AG04450 (cell line): Measurements from ENCODE around the gene PLA2G2D. TPM values are rescaled to one million over a fixed set of nuclear protein-coding genes. Genes with fewer than 3 reads are reported as not detected.

Experiments
- CTCF ChIA-PET: fragments of 300-600, 350-600 bp; formaldehyde crosslinking; extraction: SDS; loops from one replicate; lab custom pipeline; 2022; ENCODE audit warnings: antibody characterized with exemption, inconsistent platforms; lab: Charles Lee
- POLR2A ChIA-PET: fragments of 350-600 bp; formaldehyde crosslinking; extraction: SDS; loops from one replicate; lab custom pipeline; 2021; ENCODE audit warnings: antibody characterized with exemption, inconsistent platforms; lab: Yijun Ruan, JAX
- DNase-seq: peaks from one replicate; pipeline ENCODE4 v3.0.0-alpha.2; 2011; ENCODE audit warnings: low read depth, low spot score
- H3K27ac ChIP-seq: one replicate; pipeline ENCODE4 v1.5.1; 2012; ENCODE audit warnings: low read depth, low read length, control low read depth
- H3K27me3 ChIP-seq: one replicate; pipeline ENCODE4 v1.6.0; 2012; ENCODE audit warnings: low read length; ENCODE audit not compliant: control insufficient read depth, insufficient read depth
- H3K4me3 ChIP-seq: 2 replicates; pipeline ENCODE4 v1.5.1; 2011; ENCODE audit warnings: mild to moderate bottlenecking, low read depth, low read length, control low read depth
- H3K9me3 ChIP-seq: 2 replicates; pipeline ENCODE4 v1.5.1; 2012; ENCODE audit warnings: low read length; ENCODE audit not compliant: control insufficient read depth, insufficient read depth
- polyA minus RNA-seq: library from RNA; depleted of rRNA, polyadenylated mRNA; stranded (reverse); fragments of >200 nt; gene quantifications from 2 replicates; pipeline ENCODE4 v1.2.3, GENCODE V29; 2011; rRNA and poly(A)+ RNA removed
- polyA plus RNA-seq: library from polyadenylated mRNA; depleted of rRNA; stranded (reverse); fragments of >200 nt; gene quantifications from 2 replicates; pipeline ENCODE4 v1.2.3, GENCODE V29; 2011; rRNA removed
- TF ChIP-seq, protein P1 (sequence below): IDR thresholded peaks from 2 replicates; pipeline ENCODE4 v1.5.1; 2011; ENCODE audit warnings: low read depth, low read length, control low read depth, inconsistent platforms

PLA2G2D gene
- polyA plus RNA-seq (not detected in 2 replicates), polyA minus RNA-seq (not detected in 2 replicates)

- CTCF ChIA-PET, result no interaction called here
- DNase-seq, result no peak
These were observed at the start of gene PLA2G2D for GRCh38 chr1:20119347-20119746. Gene PLA2G2D (minus strand): TSS chr1:20119536. CDS start chr1:20119498, 38 bp downstream.

DNA sequence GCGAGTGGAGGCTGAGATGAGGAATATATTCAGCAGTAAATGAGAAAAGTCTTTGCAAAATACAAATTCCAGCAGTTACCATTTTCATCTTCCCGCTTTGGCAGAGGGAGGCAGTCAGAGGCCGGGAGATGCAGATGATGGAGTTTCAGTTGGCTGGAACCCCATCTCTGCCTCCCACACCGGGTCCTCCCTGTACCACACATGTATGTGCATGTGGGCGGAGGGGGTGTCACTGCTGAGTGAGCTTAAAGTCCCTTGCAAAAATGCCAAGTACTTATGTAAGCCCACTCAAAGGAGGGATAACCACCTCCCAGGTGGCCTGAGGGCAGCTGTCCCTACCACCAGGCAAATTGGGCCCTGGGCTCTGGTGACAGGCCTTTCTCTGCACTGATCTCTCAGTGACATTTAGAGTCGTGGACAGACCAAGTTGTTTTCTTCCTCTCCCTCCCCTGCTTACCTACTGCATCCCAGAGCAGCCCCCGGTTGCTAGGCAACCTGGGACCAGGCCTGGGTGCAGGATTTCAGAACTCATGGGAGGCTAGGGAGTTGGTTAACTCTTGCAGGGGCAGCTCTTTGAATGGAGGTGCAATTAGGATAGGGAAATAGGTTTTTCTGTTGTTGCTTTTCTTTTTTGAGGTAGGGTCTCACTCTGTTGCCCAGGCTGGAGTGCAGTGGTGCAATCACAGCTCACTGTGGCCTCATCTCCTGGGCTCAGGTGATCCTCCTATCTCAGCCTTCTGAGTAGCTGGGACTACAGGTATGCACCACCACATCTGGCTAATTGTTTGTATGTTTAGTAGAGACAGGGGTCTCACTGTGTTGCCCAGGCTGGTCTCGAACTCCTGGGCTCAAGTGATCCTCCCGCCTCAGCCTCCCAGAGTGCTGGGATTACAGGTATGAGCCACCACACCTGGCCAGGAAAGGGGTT, 49.5 kb upstream of the PLA2G2D start:
- H3K27ac ChIP-seq, result no peak overlapping the region
- no peaks in the 10 kb centered on the region for H3K9me3 ChIP-seq
- H3K4me3 ChIP-seq, result no peak overlapping the region
- peaks cover 36% of the 10 kb centered on the region for H3K27me3 ChIP-seq
- POLR2A ChIA-PET, result no interaction called here
- CTCF ChIA-PET, result interaction anchor here (0.7 to 2.4 kb wide), 4 partner anchors 16 to 326 kb away, joined by 3 to 5 read pairs (median 4); no protein-coding TSS in a partner anchor
- DNase-seq, result no peak
- TF ChIP-seq, protein P1, sequence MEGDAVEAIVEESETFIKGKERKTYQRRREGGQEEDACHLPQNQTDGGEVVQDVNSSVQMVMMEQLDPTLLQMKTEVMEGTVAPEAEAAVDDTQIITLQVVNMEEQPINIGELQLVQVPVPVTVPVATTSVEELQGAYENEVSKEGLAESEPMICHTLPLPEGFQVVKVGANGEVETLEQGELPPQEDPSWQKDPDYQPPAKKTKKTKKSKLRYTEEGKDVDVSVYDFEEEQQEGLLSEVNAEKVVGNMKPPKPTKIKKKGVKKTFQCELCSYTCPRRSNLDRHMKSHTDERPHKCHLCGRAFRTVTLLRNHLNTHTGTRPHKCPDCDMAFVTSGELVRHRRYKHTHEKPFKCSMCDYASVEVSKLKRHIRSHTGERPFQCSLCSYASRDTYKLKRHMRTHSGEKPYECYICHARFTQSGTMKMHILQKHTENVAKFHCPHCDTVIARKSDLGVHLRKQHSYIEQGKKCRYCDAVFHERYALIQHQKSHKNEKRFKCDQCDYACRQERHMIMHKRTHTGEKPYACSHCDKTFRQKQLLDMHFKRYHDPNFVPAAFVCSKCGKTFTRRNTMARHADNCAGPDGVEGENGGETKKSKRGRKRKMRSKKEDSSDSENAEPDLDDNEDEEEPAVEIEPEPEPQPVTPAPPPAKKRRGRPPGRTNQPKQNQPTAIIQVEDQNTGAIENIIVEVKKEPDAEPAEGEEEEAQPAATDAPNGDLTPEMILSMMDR, result no peak

More at GRCh38 chr1:20119347-20119746, at the start of gene PLA2G2D:
- H3K9me3 ChIP-seq, result no peaks in the 10 kb centered on the region
- H3K27me3 ChIP-seq, result peaks cover 31% of the 10 kb centered on the region
- TF ChIP-seq, protein P1, result no peak
- POLR2A ChIA-PET, result no interaction called here
- H3K27ac ChIP-seq, result no peak within 1 kb of the TSS
- H3K4me3 ChIP-seq, result no peak within 1 kb of the TSS

GRCh38 chr1:20167126-20167525, 47.8 kb upstream of the PLA2G2D start:
- Histone ChIP-seq H3K27me3 (peaks cover 32% of the 10 kb centered on the region), H3K27ac (no peak overlapping the region), H3K9me3 (peaks cover 4% of the 10 kb centered on the region), H3K4me3 (no peak overlapping the region)
- POLR2A ChIA-PET, result no interaction called here
- CTCF ChIA-PET, result no interaction called here
- DNase-seq, result no peak
- TF ChIP-seq, protein P1, result no peak

DNA sequence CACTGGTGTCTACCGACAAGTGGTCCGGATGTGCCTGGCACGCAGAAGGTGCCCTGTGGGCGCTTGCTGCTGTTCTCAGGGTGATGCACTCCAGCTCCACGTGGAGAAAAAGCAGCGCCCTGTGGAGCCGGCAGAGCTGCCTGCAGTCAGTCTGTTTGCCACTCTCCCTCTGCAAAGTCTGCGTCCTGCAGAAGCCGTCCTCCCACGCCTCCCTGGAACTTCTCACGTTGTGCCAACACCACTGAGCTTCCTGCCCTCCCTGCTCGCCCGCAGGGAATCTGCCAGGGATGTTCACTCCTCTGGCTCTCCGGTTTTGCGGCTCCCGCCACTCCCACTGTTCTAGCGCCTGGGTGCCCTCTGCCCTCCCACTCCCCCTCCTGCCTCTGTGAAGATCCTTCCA, 46.7 kb upstream of the PLA2G2D start:
- H3K9me3 ChIP-seq, result peaks cover 12% of the 10 kb centered on the region
- POLR2A ChIA-PET, result no interaction called here
- TF ChIP-seq, protein P1, result no peak
- peaks cover 32% of the 10 kb centered on the region for H3K27me3 ChIP-seq
- H3K4me3 ChIP-seq, result no peak overlapping the region
- no peak overlapping the region for H3K27ac ChIP-seq
- CTCF ChIA-PET, result interaction anchor here (0.6 to 4.1 kb wide), 6 partner anchors 14 to 328 kb away, joined by 4 to 25 read pairs (median 7); no protein-coding TSS in a partner anchor
- no peak for DNase-seq

DNA sequence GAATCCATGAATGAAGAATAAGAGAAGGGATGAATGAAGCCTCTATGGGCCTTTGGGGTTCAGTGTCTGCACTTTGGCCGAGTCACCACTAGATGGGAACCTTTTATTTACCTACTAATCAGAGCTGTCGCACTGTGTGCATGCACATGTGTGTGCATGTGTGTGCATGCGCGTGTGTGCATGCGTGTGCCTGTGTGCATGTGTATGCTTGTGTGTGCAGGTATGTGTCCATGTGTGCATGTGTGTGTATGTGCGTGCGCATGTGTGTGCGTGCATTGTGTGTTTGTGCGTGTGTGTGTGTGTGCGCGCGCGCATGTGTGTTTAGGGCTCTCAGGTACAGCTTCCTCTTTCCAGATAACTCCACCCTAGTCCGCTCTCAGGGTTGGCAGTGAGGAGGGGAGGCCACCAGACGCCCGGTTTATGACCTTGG, 46.2 kb upstream of the PLA2G2D start:
- POLR2A ChIA-PET, result no interaction called here

More for the DNA sequence above, 46.2 kb upstream of the PLA2G2D start:
- Histone ChIP-seq H3K9me3 (peaks cover 17% of the 10 kb centered on the region), H3K4me3 (no peak overlapping the region), H3K27me3 (peaks cover 32% of the 10 kb centered on the region), H3K27ac (no peak overlapping the region)
- TF ChIP-seq, protein P1, result peak; percentile 40
- DNase-seq, result no peak
- CTCF ChIA-PET, result interaction anchor here (0.8 to 4.1 kb wide), 7 partner anchors 8 to 329 kb away, joined by 3 to 25 read pairs (median 5); no protein-coding TSS in a partner anchor
